Measurements from ENCODE around the gene SELENOW.
"Not testable (repeated sequence)": the region's sequence is repeated elsewhere in the genome, so short reads cannot be mapped to it uniquely, and the experiment has no call there.

The SELENOW gene

GRCh38 chr19:47756953-47757608 is 21.4 kb upstream of the SELENOW start:
- DNase-seq (ENCODE audit: low read depth in 2 of 2) = no peak

GRCh38 chr19:47757617-47758442 is 20.7 kb upstream of the SELENOW start:
- no peak for DNase-seq (ENCODE audit: low read depth in 2 of 2)

- no peak for DNase-seq (ENCODE audit: low read depth in 2 of 2)
Observed at GRCh38 chr19:47758443-47758804, 20.1 kb upstream of the SELENOW start.

- no peak for DNase-seq (ENCODE audit: low read depth in 2 of 2)
Observed at GRCh38 chr19:47760632-47760999, 17.9 kb upstream of the SELENOW start.

- no peak for DNase-seq (ENCODE audit: low read depth in 2 of 2)
Observed at GRCh38 chr19:47761566-47761965, 16.9 kb upstream of the SELENOW start.

GRCh38 chr19:47762151-47762550 is 16.4 kb upstream of the SELENOW start:
- no peak for DNase-seq (ENCODE audit: low read depth in 2 of 2)

DNA sequence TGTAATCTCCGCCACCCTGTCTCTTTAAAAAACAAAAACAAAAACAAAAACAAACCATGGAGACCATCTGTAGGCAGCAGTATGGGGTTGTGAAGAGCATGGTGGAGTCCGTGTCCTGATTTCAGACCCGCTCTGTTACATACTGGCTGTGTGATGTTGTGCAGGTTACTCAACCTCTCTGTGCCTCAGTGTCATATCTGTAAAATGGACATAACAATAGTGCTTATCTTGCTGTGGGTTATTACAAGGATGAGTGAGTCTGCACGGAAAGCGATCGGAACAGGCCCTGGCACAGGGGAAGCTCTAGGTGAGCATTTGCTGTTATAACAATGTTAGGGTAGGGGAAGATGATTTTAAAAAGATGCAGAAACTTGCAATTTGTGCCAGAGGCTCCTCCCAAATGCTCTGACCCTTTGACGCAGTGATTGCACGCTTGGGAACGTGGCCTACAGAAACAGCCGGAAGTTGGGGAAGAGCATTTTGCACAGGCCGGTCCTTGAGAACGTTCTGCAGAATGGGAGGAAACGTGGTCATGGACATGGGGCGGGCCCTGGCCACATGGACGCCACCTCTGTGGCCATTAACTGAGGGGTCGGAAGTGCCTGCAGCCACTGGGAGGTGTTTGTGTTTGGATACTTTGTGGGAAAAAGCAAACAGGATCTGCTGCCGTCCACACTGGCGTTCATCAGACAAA is 15.7 kb upstream of the SELENOW start:
- DNase-seq (ENCODE audit: low read depth in 2 of 2) = no peak

GRCh38 chr19:47764705-47765104 is 13.8 kb upstream of the SELENOW start:
- DNase-seq (ENCODE audit: low read depth in 2 of 2) = not testable (repeated sequence)

DNA sequence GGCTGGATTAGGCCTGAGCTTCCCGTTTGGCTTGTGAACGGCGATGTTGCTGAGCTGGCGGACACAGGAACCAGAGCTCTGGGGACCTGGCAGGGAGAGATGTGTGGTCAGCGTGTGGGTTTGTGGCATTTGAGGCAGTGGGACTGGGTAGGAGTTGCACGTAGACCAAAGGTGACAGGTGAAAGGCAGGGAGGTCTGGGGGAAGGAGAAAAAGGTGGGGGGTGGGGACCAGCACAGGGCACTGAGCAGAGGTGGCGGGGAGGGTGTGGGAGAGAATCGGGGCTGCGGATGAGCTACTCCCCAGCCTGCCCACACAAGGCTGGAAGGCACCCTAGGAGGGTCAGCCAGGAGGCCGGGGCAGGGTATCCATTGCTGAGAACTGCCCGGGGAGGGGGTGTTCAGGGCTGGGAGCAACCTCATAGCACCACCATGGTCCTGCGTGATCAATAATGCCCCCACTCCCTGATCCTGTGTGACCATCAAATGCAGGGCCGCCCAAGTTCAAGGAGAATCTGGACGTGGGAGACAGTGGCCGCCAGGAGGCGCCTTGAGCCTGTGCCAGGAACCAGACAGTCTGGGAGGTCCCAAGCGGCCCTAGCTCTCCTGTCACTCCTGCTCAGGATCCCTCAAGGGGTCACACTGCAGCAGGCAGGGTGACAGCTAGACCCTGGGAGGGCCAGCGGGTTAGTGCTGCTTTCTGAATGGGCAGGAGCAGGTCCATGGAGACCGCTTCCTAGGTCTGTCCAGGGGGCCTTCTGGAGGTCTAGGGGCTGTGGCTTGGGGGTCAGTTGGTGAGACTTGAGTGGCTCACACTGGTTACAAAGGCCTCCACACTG is 12.8 kb upstream of the SELENOW start:
- no peak for DNase-seq (ENCODE audit: low read depth in 2 of 2)

DNA sequence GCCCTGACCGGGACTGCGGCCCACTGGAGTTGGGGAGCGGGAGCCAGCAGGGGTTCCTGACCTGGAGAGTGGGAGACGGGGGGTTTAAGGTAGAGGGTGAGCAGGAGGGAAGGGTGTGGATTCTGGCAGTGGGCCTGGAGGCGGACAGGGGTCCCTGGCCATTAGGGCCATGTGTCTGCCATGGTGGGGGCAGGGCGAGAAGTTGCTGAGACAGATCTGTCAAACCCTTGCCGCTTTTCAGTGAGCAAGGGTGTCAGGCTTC is 12.2 kb upstream of the SELENOW start:
- DNase-seq (ENCODE audit: low read depth in 2 of 2) = no peak

DNA sequence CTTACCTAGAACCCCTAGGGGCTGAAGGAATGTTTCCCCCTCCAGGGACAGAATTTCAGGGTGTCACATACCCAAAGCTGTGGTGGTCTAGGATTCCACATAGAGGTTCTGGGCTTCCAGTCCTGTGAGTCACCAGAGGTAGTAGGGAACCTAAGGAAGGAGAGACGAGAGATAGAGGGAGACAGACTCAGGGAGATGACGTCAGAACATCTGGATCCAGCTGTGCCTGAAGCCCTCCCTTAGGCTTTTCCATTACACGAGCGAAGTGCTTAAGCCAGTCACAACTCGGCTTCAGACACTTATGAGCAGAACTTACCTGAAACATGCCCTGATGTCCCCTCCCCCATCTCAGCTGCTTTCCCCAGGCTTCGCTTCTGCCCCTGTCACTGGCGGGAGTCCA is 11.8 kb upstream of the SELENOW start:
- no peak for DNase-seq (ENCODE audit: low read depth in 2 of 2)

GRCh38 chr19:47767349-47767748 is 11.2 kb upstream of the SELENOW start:
- DNase-seq (ENCODE audit: low read depth in 2 of 2) = no peak

DNA sequence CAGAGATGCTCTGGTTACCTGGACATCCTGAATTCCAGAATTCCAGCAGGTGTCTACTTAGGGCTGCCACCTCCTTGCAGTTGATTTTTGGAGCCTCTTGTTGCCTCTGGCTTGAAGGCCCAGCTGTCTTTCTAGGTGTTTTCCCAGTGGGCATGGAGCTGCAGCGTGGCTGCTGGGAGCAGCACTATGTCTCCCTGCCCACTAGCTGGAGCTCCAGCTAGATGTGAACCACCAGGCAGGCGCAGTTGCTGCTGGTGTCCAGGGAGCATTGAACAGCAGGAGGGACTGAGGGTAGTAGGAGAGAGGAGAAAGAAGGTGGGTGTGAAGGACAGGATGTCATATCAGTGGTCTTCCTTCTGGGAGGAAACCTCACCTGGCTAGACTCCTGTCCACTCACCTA is 9.9 kb upstream of the SELENOW start:
- no peak for DNase-seq (ENCODE audit: low read depth in 2 of 2)

GRCh38 chr19:47769534-47769933 is 9.0 kb upstream of the SELENOW start:
- DNase-seq (ENCODE audit: low read depth in 2 of 2) = no peak

- not testable (repeated sequence) for DNase-seq (ENCODE audit: low read depth in 2 of 2)
Observed at GRCh38 chr19:47771291-47771690, 7.2 kb upstream of the SELENOW start.

- DNase-seq (ENCODE audit: low read depth in 2 of 2) = no peak
Observed at GRCh38 chr19:47776568-47776967, 1.9 kb upstream of the SELENOW start.

- not testable (repeated sequence) for DNase-seq (ENCODE audit: low read depth in 2 of 2)
Observed at GRCh38 chr19:47777245-47778048, 1.1 kb upstream of the SELENOW start.

- no peak for DNase-seq (ENCODE audit: low read depth in 2 of 2)
Observed at GRCh38 chr19:47778954-47779351, 450 bp downstream of the SELENOW start.

GRCh38 chr19:47779524-47780214 is 1.2 kb downstream of the SELENOW start:
- no peak for DNase-seq (ENCODE audit: low read depth in 2 of 2)

DNA sequence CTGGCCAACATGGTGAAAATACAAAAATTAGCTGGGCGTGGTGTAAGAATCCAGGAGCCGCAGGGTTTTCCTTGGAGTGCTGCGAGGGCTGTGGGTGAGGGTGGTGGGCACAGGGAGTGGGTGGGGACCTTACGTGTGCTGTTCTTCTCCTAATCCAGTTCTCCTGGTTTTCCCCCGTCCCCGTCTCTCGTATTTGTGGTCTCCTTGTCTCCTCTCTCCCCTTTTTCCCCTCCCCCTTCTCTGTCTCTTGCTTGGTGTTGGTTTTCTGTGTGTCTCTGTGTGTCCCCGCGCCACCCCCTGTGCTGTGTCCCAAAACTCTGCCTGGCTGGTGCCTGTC is 1.7 kb downstream of the SELENOW start:
- no peak for DNase-seq (ENCODE audit: low read depth in 2 of 2)
